Measurements from ENCODE around the gene ING3.
"Not testable (repeated sequence)": the region's sequence is repeated elsewhere in the genome, so short reads cannot be mapped to it uniquely, and the experiment has no call there.

Gene ING3

DNA sequence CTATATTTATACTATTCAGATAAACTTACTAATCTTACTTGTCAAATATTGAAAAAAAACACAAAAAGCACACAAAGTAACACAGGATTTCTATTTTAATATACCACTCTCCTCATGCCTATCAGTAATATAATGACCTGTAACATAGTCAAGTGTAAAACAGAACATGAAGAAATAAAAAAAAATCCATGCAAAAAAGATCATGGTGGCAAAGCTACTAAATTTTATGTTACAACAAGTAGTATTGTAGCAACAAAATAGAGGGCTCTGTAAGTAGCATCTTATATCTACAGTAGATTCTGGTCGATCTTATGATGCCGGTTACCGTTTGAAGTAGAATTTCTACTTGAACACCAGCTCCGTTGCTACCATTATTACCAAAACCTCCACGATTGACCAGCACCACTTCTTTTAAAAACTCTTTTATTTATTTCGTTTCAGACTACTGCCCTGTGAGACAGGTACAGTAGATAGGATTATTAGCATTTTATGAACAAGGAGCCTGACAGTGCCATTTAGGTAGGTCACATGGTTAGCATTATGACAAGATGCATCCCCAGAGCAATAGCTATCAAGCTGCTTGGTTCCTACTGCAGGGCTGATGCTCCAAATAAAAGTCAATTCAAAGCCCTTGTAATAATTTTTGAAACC is 40.0 kb downstream of the ING3 start:
- no peak for DNase-seq

DNA sequence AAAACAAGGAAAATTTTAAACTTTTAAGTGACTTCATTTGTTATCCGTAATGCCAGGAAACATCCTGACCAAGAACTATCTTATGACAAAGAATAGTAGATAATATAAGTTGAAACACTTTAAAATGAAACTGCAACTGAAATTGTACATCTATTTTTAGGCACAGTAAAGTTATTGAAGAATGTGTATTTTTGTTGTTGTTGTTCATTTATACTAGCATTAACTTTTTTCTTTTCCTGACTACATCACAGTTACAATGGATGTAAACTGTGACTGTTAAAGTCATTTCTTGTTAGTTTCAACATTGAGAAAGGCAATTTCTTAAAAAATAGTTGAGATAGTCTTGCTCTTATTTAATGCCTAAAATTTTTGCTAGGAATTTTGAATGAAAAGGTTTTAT is 40.6 kb downstream of the ING3 start:
- DNase-seq: no peak

DNA sequence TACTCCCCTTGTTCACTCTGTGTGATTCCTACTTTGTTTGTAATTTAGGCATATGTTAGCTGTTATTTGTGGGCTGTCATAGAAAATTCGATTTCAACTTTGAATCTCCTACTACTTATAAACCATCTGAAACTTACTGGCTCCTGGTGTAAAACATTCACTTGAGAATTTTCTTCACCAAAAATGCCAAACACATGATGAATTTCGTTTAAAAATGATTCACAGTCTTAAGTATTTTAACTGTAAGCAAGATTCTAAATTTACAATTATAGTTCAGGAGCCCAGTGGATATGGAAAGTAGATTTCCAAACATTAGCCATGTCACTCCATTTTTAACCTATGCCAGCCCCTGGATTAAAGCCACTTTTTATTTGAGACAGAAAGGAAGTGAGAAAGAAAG is 41.0 kb downstream of the ING3 start:
- DNase-seq: no peak

DNA sequence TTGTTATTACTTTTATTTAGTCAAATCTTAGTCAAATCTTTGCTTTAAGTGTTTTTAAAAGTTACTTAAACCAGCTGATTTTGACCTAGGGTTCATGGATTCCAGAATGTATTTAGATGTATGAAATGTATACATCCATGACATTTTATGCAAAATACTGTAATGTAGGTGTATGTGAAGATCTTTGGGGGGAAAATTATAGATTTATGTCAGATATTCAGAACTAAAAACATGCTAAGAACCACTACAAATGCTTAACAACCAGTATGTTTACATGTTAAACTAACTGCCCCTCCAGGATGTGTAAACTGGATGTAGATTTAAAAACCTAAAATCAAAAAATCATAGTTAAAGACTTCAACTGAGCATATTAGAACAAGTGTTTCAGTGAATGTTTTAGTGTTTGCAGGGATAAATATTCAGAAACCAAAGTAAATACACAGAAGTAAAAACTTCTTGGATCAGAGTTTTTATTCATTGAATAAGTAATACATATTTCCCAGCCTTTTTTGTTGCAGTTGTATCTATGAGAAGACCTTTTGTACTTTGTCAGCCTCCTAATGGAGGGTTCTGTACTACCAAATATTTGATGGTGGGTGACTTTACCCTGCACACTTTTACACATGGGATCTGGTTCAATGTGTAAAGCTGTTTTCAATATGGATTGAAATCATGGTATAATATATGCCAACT is 41.8 kb downstream of the ING3 start:
- no peak for DNase-seq

GRCh38 chr7:120992965-120993494 is 42.5 kb downstream of the ING3 start:
- DNase-seq: no peak

- no peak for DNase-seq
Observed at GRCh38 chr7:120993553-120994191, 43.1 kb downstream of the ING3 start.

- no peak for DNase-seq
Observed at GRCh38 chr7:120994512-120995410, 44.2 kb downstream of the ING3 start.

GRCh38 chr7:120995654-120996053 is 45.1 kb downstream of the ING3 start:
- no peak for DNase-seq

- peak; percentile 61 for DNase-seq
Observed at GRCh38 chr7:120996333-120996987, 45.9 kb downstream of the ING3 start.

DNA sequence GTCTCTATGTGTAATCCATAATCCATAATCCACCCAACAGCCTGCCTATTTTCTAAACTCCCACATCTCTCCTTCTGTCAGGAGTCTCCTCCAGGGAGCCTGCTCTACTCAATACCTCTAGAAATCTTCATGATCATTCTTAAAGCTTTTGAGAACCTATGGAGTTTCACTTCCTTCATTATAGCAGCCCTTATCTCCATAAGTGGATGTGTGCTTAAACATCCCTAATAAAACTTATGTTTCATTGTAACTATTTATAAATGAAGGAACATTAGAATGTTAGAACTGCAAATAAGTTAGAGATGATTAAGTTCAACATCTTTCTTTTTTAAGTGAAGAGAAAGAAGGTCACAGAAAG is 46.4 kb downstream of the ING3 start:
- no peak for DNase-seq

DNA sequence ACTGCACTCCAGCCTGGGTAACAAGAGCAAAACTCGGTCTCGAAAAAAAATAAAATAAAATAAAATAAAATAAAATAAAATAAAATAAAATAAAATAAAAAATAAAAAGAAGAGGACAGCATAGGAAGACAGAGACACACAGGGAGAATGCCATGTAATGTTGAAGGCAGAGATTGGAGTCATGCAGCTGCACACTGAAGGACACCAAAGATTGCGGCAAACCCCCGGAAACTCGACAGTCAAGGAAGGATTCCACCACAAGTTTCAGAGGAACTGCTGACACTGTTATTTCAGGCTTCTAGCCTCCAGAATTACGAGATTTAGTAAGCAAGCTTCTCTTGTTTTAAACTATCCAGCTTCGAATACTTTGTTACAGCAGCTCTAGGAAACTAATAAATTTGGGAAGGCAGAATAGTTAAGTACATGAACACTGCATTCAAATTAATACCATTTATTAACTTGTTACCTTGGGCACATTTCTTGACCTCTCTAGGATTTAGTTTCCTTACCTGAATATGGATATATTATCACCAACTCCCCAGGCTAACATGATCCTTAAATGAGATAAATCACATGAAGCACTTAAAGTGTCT is 47.4 kb downstream of the ING3 start:
- no peak for DNase-seq

GRCh38 chr7:120998520-120998919 is 47.9 kb downstream of the ING3 start:
- DNase-seq: no peak

DNA sequence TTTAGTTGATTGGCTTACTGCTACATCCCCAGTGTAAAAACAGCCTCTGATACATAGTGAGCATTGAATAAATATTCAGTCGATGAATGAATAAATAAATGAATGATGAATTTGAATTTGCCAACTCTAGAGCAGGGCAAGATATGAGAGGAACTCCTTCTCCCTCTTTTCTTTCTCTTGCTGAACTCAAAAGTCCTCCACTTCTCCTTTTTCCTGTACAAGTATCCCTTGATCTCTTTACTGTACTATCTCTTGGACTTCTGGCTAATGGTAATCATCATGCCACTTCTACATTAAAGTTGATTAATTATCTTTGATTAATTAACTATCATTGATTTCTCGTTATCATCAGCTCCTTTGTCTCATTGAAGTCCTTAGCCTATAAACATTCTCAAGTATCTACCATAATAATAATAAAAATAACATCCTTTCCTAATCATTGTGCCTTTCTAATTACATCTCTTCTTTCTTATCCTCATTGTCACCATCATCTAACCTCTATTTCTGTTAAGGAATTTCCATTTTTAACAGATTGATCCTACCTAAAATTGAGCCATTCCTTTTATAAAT is 48.5 kb downstream of the ING3 start:
- DNase-seq: no peak

GRCh38 chr7:121000081-121000983 is 49.8 kb downstream of the ING3 start:
- DNase-seq: no peak

GRCh38 chr7:121001234-121001906 is 50.8 kb downstream of the ING3 start:
- DNase-seq: no peak

GRCh38 chr7:121002048-121002756 is 51.6 kb downstream of the ING3 start:
- DNase-seq: no peak

GRCh38 chr7:121002757-121003200 is 52.2 kb downstream of the ING3 start:
- no peak for DNase-seq

GRCh38 chr7:121003986-121004685 is 53.6 kb downstream of the ING3 start:
- no peak for DNase-seq

DNA sequence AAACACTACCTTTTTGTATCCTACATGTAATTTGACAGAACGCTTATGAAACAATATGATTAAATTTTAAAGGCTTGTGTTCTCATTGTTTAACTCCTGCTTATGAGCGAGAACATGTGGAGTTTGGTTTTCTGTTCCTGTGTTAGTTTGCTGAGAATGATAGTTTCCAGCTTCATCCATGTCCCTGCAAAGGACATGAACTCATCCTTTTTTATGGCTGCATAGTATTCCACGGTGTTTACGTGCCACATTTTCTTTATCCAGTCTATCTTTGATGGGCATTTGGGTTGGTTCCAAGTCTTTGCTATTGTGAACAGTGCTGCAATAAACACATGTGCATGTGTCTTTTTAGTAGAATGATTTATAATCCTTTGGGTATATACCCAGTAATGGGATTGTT is 54.5 kb downstream of the ING3 start:
- DNase-seq: not testable (repeated sequence)
